ENCODE measurements around the gene EEF1G. TPM values are rescaled to one million over a fixed set of nuclear protein-coding genes. Genes with fewer than 3 reads are reported as not detected.
"Not testable (repeated sequence)": the region's sequence is repeated elsewhere in the genome, so short reads cannot be mapped to it uniquely, and the experiment has no call there.

The EEF1G gene
- polyA plus RNA-seq, 4 donors = 1,124 to 2,500 (median 2,087) TPM

- no peak for FAIRE-seq
- H3K27me3 ChIP-seq (ENCODE audit: control insufficient read depth in 3 of 3, insufficient read depth in 3 of 3, low read length in 3 of 3) = no peaks in the 10 kb centered on the region
- DNase-seq = no peak
- peaks cover 3 to 18% (median 3%) of the 10 kb centered on the region in 3 donors for H3K4me1 ChIP-seq (ENCODE audit: control insufficient read depth in 3 of 3, insufficient read depth in 2 of 3, low read depth in 1 of 3, low read length in 2 of 3)
- H3K4me3 ChIP-seq (ENCODE audit: low read depth in 1 of 3, low read length in 3 of 3) = no peak overlapping the region
- H3K36me3 ChIP-seq (ENCODE audit: control insufficient read depth in 3 of 3, insufficient read depth in 2 of 3, low read depth in 1 of 3, low read length in 3 of 3) = peaks cover 17 to 65% (median 22%) of the 10 kb centered on the region in 3 donors
- H3K27ac ChIP-seq (ENCODE audit: low read depth in 1 of 3, low read length in 2 of 3) = peak overlapping the region; percentile 96
- no peaks in the 10 kb centered on the region for H3K9me3 ChIP-seq (ENCODE audit: control insufficient read depth in 2 of 2, insufficient read depth in 1 of 2, low read depth in 1 of 2, low read length in 1 of 2)
- WGBS, 3 donors = 74 to 79% (median 75%) methylated on average over 8 of the region's 8 CpGs
Observed at GRCh38 chr11:62592989-62593421, 19.3 kb upstream of the EEF1G start.

- FAIRE-seq (no peak), DNase-seq (peak in 1 of 2 donors; percentile 55)
- Histone ChIP-seq H3K9me3 (ENCODE audit: control insufficient read depth in 2 of 2, insufficient read depth in 1 of 2, low read depth in 1 of 2, low read length in 1 of 2) (no peaks in the 10 kb centered on the region), H3K4me3 (ENCODE audit: low read depth in 1 of 3, low read length in 3 of 3) (peak overlapping the region; percentile 4 to 70 (median 53)), H3K27me3 (ENCODE audit: control insufficient read depth in 3 of 3, insufficient read depth in 3 of 3, low read length in 3 of 3) (no peaks in the 10 kb centered on the region), H3K27ac (ENCODE audit: low read depth in 1 of 3, low read length in 2 of 3) (peak overlapping the region; percentile 96), H3K36me3 (ENCODE audit: control insufficient read depth in 3 of 3, insufficient read depth in 2 of 3, low read depth in 1 of 3, low read length in 3 of 3) (peaks cover 17 to 59% (median 17%) of the 10 kb centered on the region in 3 donors), H3K4me1 (ENCODE audit: control insufficient read depth in 3 of 3, insufficient read depth in 2 of 3, low read depth in 1 of 3, low read length in 2 of 3) (peaks cover 3 to 18% (median 3%) of the 10 kb centered on the region in 3 donors)
- WGBS, 3 donors = 11 to 13% (median 12%) methylated on average over 17 of the region's 17 CpGs
Observed at GRCh38 chr11:62592146-62592815, 18.6 kb upstream of the EEF1G start.

- peak within 1 kb of the TSS; percentile 96 for H3K27ac ChIP-seq (ENCODE audit: low read depth in 1 of 3, low read length in 2 of 3)
- 0% methylated on average over 58 of the region's 58 CpGs for WGBS, 3 donors
- peaks cover 13 to 55% (median 17%) of the 10 kb centered on the region in 3 donors for H3K36me3 ChIP-seq (ENCODE audit: control insufficient read depth in 3 of 3, insufficient read depth in 2 of 3, low read depth in 1 of 3, low read length in 3 of 3)
- FAIRE-seq = no peak
- DNase-seq = peak; percentile 99 to 100
- peaks cover 3 to 18% (median 3%) of the 10 kb centered on the region in 3 donors for H3K4me1 ChIP-seq (ENCODE audit: control insufficient read depth in 3 of 3, insufficient read depth in 2 of 3, low read depth in 1 of 3, low read length in 2 of 3)
- peak within 1 kb of the TSS; percentile 45 to 95 (median 67) for H3K4me3 ChIP-seq (ENCODE audit: low read depth in 1 of 3, low read length in 3 of 3)
- H3K27me3 ChIP-seq (ENCODE audit: control insufficient read depth in 3 of 3, insufficient read depth in 3 of 3, low read length in 3 of 3) = no peaks in the 10 kb centered on the region
- no peaks in the 10 kb centered on the region for H3K9me3 ChIP-seq (ENCODE audit: control insufficient read depth in 2 of 2, insufficient read depth in 1 of 2, low read depth in 1 of 2, low read length in 1 of 2)
Observed at GRCh38 chr11:62591448-62592145, 17.9 kb upstream of the EEF1G start, which contains the start of gene TUT1. TUT1 (minus strand) TSS chr11:62591523; CDS start chr11:62591485, 38 bp downstream.

- WGBS, 3 donors = 66 to 72% (median 66%) methylated on average over 18 of the region's 18 CpGs
Observed at GRCh38 chr11:62588966-62589637, 15.4 kb upstream of the EEF1G start.

GRCh38 chr11:62585356-62585755 is 11.7 kb upstream of the EEF1G start:
- not testable (repeated sequence) for H3K27ac ChIP-seq (ENCODE audit: low read depth in 1 of 3, low read length in 2 of 3); H3K9me3 ChIP-seq (ENCODE audit: control insufficient read depth in 2 of 2, insufficient read depth in 1 of 2, low read depth in 1 of 2, low read length in 1 of 2); H3K4me3 ChIP-seq (ENCODE audit: low read depth in 1 of 3, low read length in 3 of 3); H3K4me1 ChIP-seq (ENCODE audit: control insufficient read depth in 3 of 3, insufficient read depth in 2 of 3, low read depth in 1 of 3, low read length in 2 of 3); DNase-seq; FAIRE-seq; H3K27me3 ChIP-seq (ENCODE audit: control insufficient read depth in 3 of 3, insufficient read depth in 3 of 3, low read length in 3 of 3)
- WGBS, 3 donors = 95 to 96% (median 95%) methylated on average over 7 of the region's 7 CpGs
- peaks cover 3 to 54% (median 5%) of the 10 kb centered on the region in 3 donors for H3K36me3 ChIP-seq (ENCODE audit: control insufficient read depth in 3 of 3, insufficient read depth in 2 of 3, low read depth in 1 of 3, low read length in 3 of 3)

More at GRCh38 chr11:62588966-62589637, 15.4 kb upstream of the EEF1G start:
- FAIRE-seq (no peak), DNase-seq (no peak)
- H3K27ac ChIP-seq (ENCODE audit: low read depth in 1 of 3, low read length in 2 of 3) = no peak overlapping the region
- no peaks in the 10 kb centered on the region for H3K27me3 ChIP-seq (ENCODE audit: control insufficient read depth in 3 of 3, insufficient read depth in 3 of 3, low read length in 3 of 3)
- no peak overlapping the region for H3K4me3 ChIP-seq (ENCODE audit: low read depth in 1 of 3, low read length in 3 of 3)
- H3K4me1 ChIP-seq (ENCODE audit: control insufficient read depth in 3 of 3, insufficient read depth in 2 of 3, low read depth in 1 of 3, low read length in 2 of 3) = peaks cover 3 to 18% (median 3%) of the 10 kb centered on the region in 3 donors
- peaks cover 0 to 50% (median 2%) of the 10 kb centered on the region in 3 donors for H3K36me3 ChIP-seq (ENCODE audit: control insufficient read depth in 3 of 3, insufficient read depth in 2 of 3, low read depth in 1 of 3, low read length in 3 of 3)
- H3K9me3 ChIP-seq (ENCODE audit: control insufficient read depth in 2 of 2, insufficient read depth in 1 of 2, low read depth in 1 of 2, low read length in 1 of 2) = no peaks in the 10 kb centered on the region

- H3K4me1 ChIP-seq (ENCODE audit: control insufficient read depth in 3 of 3, insufficient read depth in 2 of 3, low read depth in 1 of 3, low read length in 2 of 3); H3K27ac ChIP-seq (ENCODE audit: low read depth in 1 of 3, low read length in 2 of 3); H3K4me3 ChIP-seq (ENCODE audit: low read depth in 1 of 3, low read length in 3 of 3); H3K27me3 ChIP-seq (ENCODE audit: control insufficient read depth in 3 of 3, insufficient read depth in 3 of 3, low read length in 3 of 3); H3K9me3 ChIP-seq (ENCODE audit: control insufficient read depth in 2 of 2, insufficient read depth in 1 of 2, low read depth in 1 of 2, low read length in 1 of 2); FAIRE-seq; DNase-seq: not testable (repeated sequence)
- H3K36me3 ChIP-seq (ENCODE audit: control insufficient read depth in 3 of 3, insufficient read depth in 2 of 3, low read depth in 1 of 3, low read length in 3 of 3) = peaks cover 4 to 64% (median 5%) of the 10 kb centered on the region in 3 donors
- WGBS, 3 donors = 94 to 98% (median 96%) methylated on average over 4 of the region's 4 CpGs
Observed at GRCh38 chr11:62581735-62582134, 8.0 kb upstream of the EEF1G start.

GRCh38 chr11:62580959-62581715 is 7.4 kb upstream of the EEF1G start:
- no peak for FAIRE-seq

More at GRCh38 chr11:62580959-62581715, 7.4 kb upstream of the EEF1G start:
- Histone ChIP-seq H3K36me3 (ENCODE audit: control insufficient read depth in 3 of 3, insufficient read depth in 2 of 3, low read depth in 1 of 3, low read length in 3 of 3) (peaks cover 4 to 67% (median 5%) of the 10 kb centered on the region in 3 donors), H3K9me3 (ENCODE audit: control insufficient read depth in 2 of 2, insufficient read depth in 1 of 2, low read depth in 1 of 2, low read length in 1 of 2) (no peaks in the 10 kb centered on the region), H3K4me3 (ENCODE audit: low read depth in 1 of 3, low read length in 3 of 3) (no peak overlapping the region), H3K27me3 (ENCODE audit: control insufficient read depth in 3 of 3, insufficient read depth in 3 of 3, low read length in 3 of 3) (no peaks in the 10 kb centered on the region), H3K27ac (ENCODE audit: low read depth in 1 of 3, low read length in 2 of 3) (no peak overlapping the region), H3K4me1 (ENCODE audit: control insufficient read depth in 3 of 3, insufficient read depth in 2 of 3, low read depth in 1 of 3, low read length in 2 of 3) (peaks cover 0 to 9% (median 0%) of the 10 kb centered on the region in 3 donors)
- WGBS, 3 donors = 94 to 97% (median 96%) methylated on average over 18 of the region's 18 CpGs
- no peak for DNase-seq

All from small intestine (tissue), 7 donors.